ENCODE data around the gene LAMTOR3.

DNA sequence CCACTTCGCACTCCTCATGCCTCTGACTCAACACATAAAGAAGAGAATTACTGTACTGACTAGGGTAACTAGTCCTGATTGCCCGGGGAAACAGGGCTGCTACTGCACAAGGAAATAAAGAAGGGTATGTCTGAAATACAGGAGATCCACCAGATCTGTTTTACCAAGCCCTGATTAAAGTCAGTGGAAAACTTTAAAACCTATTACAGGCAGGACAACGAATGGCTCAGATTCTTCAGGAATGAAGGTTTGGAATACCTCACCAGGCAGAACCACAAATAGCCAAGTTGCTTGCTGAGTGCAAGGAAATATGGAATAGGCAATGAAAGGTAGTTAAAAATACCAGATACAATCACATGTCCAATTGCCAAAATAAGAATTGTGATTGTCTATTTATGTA lies 17.3 kb downstream of the LAMTOR3 start:
- no peak for TF ChIP-seq CEBPB (IDR thresholded peaks at IDR 0.05; ENCODE audit: borderline replicate concordance in 1 of 2, low read depth in 2 of 2, low read length in 2 of 2)
- TF ChIP-seq, protein P1, sequence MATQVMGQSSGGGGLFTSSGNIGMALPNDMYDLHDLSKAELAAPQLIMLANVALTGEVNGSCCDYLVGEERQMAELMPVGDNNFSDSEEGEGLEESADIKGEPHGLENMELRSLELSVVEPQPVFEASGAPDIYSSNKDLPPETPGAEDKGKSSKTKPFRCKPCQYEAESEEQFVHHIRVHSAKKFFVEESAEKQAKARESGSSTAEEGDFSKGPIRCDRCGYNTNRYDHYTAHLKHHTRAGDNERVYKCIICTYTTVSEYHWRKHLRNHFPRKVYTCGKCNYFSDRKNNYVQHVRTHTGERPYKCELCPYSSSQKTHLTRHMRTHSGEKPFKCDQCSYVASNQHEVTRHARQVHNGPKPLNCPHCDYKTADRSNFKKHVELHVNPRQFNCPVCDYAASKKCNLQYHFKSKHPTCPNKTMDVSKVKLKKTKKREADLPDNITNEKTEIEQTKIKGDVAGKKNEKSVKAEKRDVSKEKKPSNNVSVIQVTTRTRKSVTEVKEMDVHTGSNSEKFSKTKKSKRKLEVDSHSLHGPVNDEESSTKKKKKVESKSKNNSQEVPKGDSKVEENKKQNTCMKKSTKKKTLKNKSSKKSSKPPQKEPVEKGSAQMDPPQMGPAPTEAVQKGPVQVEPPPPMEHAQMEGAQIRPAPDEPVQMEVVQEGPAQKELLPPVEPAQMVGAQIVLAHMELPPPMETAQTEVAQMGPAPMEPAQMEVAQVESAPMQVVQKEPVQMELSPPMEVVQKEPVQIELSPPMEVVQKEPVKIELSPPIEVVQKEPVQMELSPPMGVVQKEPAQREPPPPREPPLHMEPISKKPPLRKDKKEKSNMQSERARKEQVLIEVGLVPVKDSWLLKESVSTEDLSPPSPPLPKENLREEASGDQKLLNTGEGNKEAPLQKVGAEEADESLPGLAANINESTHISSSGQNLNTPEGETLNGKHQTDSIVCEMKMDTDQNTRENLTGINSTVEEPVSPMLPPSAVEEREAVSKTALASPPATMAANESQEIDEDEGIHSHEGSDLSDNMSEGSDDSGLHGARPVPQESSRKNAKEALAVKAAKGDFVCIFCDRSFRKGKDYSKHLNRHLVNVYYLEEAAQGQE (IDR thresholded peaks at IDR 0.05; ENCODE audit: low read depth, low read length) = no peak
- TF ChIP-seq ASH2L (IDR thresholded peaks at IDR 0.05; ENCODE audit: borderline replicate concordance, low read depth) = no peak
- TF ChIP-seq, protein P2, sequence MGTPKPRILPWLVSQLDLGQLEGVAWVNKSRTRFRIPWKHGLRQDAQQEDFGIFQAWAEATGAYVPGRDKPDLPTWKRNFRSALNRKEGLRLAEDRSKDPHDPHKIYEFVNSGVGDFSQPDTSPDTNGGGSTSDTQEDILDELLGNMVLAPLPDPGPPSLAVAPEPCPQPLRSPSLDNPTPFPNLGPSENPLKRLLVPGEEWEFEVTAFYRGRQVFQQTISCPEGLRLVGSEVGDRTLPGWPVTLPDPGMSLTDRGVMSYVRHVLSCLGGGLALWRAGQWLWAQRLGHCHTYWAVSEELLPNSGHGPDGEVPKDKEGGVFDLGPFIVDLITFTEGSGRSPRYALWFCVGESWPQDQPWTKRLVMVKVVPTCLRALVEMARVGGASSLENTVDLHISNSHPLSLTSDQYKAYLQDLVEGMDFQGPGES (IDR thresholded peaks at IDR 0.05) = no peak
- TF ChIP-seq, protein P3, sequence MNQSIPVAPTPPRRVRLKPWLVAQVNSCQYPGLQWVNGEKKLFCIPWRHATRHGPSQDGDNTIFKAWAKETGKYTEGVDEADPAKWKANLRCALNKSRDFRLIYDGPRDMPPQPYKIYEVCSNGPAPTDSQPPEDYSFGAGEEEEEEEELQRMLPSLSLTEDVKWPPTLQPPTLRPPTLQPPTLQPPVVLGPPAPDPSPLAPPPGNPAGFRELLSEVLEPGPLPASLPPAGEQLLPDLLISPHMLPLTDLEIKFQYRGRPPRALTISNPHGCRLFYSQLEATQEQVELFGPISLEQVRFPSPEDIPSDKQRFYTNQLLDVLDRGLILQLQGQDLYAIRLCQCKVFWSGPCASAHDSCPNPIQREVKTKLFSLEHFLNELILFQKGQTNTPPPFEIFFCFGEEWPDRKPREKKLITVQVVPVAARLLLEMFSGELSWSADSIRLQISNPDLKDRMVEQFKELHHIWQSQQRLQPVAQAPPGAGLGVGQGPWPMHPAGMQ (IDR thresholded peaks at IDR 0.05; ENCODE audit: borderline replicate concordance) = no peak
- no peak for TF ChIP-seq ZNF217 (IDR thresholded peaks at IDR 0.05)
- TF ChIP-seq PML (IDR thresholded peaks at IDR 0.05; ENCODE audit: low read length) = no peak
- TF ChIP-seq JUND (IDR thresholded peaks at IDR 0.05; ENCODE audit: low read depth, low read length) = no peak
- TF ChIP-seq POLR2AphosphoS5 (IDR thresholded peaks at IDR 0.05; ENCODE audit: low read length) = no peak
- TF ChIP-seq SIN3A (IDR thresholded peaks at IDR 0.05; ENCODE audit: low read depth, low read length) = no peak

Data from GM12878 (cell line).